Measurements from ENCODE around the gene ZNF462. TPM values are rescaled to one million over a fixed set of nuclear protein-coding genes. Genes with fewer than 3 reads are reported as not detected.

Gene ZNF462
- total and polyA plus RNA-seq, 2 of the 13 experiments (the other 11 are each of a cell fraction or from before 2014, with no cell fraction given): not detected

DNA sequence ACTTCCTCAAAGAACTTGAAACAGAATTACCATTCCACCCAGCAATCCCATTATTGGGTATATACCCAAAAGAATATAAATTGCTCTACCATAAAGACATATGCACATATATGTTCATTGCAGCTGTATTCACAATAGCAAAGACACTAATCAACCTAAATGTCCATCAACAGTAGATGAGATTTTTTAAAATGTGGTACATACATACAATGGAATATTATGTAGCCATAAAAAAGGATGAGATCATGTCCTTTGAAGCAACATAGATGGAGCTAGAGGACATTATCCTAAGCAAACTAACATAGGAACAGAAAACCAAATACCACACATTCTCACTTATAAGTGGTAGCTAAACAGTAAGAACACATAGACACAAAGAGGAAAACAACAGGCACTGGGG is 28.1 kb upstream of the ZNF462 start (continued):
- TF ChIP-seq FOXP4 (CRISPR knock-in tag; IDR thresholded peaks at IDR 0.05) (no peak), ZNF101 (CRISPR knock-in tag; IDR thresholded peaks at IDR 0.05; ENCODE audit: borderline replicate concordance, low read depth) (no peak)

- Histone ChIP-seq H3K4me1 (ENCODE audit: insufficient read depth, low read length) (no peaks in the 10 kb centered on the region), H3K9ac (ENCODE audit: insufficient read depth, low read depth, low read length) (no peak overlapping the region), H3K79me2 (ENCODE audit: insufficient read depth, low read length) (no peaks in the 10 kb centered on the region), H3K4me2 (ENCODE audit: low read depth, low read length) (no peak overlapping the region), H3K27ac (ENCODE audit: extremely low read length, insufficient read depth, low read length) (no peak overlapping the region), H4K20me1 (ENCODE audit: insufficient read depth, low read length) (no peaks in the 10 kb centered on the region), H3K4me3 (replicated peaks in 1 of 3; ENCODE audit: insufficient read depth in 1 of 3, low read depth in 2 of 3, low read length in 3 of 3) (no peak overlapping the region), H3K9me3 (ENCODE audit: low read length) (no peaks in the 10 kb centered on the region), H3K36me3 (replicated peaks in 1 of 2; ENCODE audit: control insufficient read depth in 1 of 2, insufficient read depth in 2 of 2, low read length in 2 of 2) (no peaks in the 10 kb centered on the region), H3K27me3 (ENCODE audit: control insufficient read depth in 1 of 2, insufficient read depth in 2 of 2, low read length in 2 of 2) (no peaks in the 10 kb centered on the region), H2AFZ (ENCODE audit: low read length) (no peak overlapping the region)
- intact Hi-C loops (cut with micrococcal nuclease; ENCODE audit: unreplicated experiment): no loop called here
- no peak for ATAC-seq
- WGBS (ENCODE audit: low lambda C conversion rate): 24% methylated on average over 2 of the region's 2 CpGs
- ChIA-PET POLR2A (no interaction called here), CTCF (ENCODE audit: low intra/inter-chr PET ratio, low total read pairs) (no interaction called here)
- DNase-seq (ENCODE audit: low spot score): no peak
- no TSS peak for BruUV-seq (replicated peaks)
- FAIRE-seq: no peak
- no peak for TF ChIP-seq ZMYM4 (CRISPR knock-in tag; IDR thresholded peaks at IDR 0.05)
- TF ChIP-seq MAFK (conservative IDR thresholded peaks at IDR 0.05 in 1 of 2, IDR thresholded peaks at IDR 0.05 in 1 of 2; ENCODE audit: low read length in 2 of 2): peak in 1 of 2 experiments; percentile 48; a peak in 2 of 4 replicates
- TF ChIP-seq, protein P1, sequence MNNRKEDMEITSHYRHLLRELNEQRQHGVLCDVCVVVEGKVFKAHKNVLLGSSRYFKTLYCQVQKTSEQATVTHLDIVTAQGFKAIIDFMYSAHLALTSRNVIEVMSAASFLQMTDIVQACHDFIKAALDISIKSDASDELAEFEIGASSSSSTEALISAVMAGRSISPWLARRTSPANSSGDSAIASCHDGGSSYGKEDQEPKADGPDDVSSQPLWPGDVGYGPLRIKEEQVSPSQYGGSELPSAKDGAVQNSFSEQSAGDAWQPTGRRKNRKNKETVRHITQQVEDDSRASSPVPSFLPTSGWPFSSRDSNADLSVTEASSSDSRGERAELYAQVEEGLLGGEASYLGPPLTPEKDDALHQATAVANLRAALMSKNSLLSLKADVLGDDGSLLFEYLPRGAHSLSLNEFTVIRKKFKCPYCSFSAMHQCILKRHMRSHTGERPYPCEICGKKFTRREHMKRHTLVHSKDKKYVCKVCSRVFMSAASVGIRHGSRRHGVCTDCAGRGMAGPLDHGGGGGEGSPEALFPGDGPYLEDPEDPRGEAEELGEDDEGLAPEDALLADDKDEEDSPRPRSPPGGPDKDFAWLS (CRISPR knock-in tag; IDR thresholded peaks at IDR 0.05; ENCODE audit: borderline replicate concordance): no peak
- no peak for TF ChIP-seq HMGXB3 (CRISPR knock-in tag; IDR thresholded peaks at IDR 0.05; ENCODE audit: borderline replicate concordance)
- TF ChIP-seq, protein P2, sequence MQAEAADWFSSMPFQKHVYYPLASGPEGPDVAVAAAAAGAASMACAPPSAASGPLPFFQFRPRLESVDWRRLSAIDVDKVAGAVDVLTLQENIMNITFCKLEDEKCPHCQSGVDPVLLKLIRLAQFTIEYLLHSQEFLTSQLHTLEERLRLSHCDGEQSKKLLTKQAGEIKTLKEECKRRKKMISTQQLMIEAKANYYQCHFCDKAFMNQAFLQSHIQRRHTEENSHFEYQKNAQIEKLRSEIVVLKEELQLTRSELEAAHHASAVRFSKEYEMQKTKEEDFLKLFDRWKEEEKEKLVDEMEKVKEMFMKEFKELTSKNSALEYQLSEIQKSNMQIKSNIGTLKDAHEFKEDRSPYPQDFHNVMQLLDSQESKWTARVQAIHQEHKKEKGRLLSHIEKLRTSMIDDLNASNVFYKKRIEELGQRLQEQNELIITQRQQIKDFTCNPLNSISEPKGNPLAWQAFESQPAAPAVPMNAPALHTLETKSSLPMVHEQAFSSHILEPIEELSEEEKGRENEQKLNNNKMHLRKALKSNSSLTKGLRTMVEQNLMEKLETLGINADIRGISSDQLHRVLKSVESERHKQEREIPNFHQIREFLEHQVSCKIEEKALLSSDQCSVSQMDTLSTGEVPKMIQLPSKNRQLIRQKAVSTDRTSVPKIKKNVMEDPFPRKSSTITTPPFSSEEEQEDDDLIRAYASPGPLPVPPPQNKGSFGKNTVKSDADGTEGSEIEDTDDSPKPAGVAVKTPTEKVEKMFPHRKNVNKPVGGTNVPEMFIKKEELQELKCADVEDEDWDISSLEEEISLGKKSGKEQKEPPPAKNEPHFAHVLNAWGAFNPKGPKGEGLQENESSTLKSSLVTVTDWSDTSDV (CRISPR knock-in tag; IDR thresholded peaks at IDR 0.05): no peak
- TF ChIP-seq MAFF (IDR thresholded peaks at IDR 0.05; ENCODE audit: low read depth, low read length): 0 out of 2 replicates have a peak, but pooled peaks have one; percentile 9
- TF ChIP-seq MED1 (CRISPR knock-in tag; IDR thresholded peaks at IDR 0.05): no peak
- TF ChIP-seq ZNF33A (CRISPR knock-in tag; IDR thresholded peaks at IDR 0.05; ENCODE audit: borderline replicate concordance): no peak
- in situ Hi-C loops (cut with HindIII; ENCODE audit: extremely low pct_ligation_motif_present, low pct_unique_long_range_greater_than_20kb): no loop called here
These were observed 27.1 kb upstream of the ZNF462 start for GRCh38 chr9:106835840-106836239.
